Stimulated activated CD4-positive, alpha-beta T cell treated with anti-CD3 and anti-CD28 coated beads, TNF-alpha, amount 100 ng/mL, for 4 hours (primary cell): ENCODE results near the gene KLHL18.
A peak's percentile ranks its signal among the peaks of the same experiment; 100 is the strongest.
"Not testable (repeated sequence)": the region's sequence is repeated elsewhere in the genome, so short reads cannot be mapped to it uniquely, and the experiment has no call there.

Experiments used
- DNase-seq, 3 experiments: peaks; one replicate each; pipeline ENCODE4 v3.0.0-alpha.2; 2020; ENCODE audit warnings: low read depth in 3 of 3

KLHL18 gene

DNA sequence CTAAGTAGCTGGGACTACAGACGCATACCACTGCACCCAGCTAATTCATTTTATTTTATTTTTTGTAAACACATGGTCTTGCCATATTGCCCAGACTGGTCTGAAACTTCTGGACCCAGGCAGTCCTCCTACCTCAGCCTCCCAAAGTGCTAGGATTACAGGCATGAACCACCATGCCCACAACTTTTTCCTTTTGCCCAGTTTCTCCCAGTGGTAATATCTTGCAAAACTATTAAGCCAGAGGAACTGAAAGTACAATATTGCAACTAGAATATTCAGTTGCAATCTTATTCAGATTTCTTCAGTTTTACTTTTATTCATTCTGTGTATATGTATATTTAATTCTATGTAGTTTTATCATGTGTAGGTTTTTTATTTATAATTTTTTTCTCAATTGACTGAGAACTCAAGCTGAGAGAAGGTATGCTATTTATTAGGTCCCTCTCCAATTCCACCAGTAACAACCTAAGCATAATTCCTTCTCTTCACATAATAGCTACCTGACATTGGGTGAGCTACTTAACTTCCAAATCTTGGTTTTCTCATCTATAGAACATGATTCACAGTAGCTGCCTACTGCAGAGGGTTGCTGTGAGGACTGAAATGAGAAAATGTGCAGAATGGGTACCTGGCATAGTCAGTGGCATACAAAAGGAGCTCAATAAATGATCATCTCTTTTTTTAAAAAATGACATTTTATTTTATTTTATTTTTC, 30.8 kb downstream of the KLHL18 start:
- DNase-seq, result no peak

DNA sequence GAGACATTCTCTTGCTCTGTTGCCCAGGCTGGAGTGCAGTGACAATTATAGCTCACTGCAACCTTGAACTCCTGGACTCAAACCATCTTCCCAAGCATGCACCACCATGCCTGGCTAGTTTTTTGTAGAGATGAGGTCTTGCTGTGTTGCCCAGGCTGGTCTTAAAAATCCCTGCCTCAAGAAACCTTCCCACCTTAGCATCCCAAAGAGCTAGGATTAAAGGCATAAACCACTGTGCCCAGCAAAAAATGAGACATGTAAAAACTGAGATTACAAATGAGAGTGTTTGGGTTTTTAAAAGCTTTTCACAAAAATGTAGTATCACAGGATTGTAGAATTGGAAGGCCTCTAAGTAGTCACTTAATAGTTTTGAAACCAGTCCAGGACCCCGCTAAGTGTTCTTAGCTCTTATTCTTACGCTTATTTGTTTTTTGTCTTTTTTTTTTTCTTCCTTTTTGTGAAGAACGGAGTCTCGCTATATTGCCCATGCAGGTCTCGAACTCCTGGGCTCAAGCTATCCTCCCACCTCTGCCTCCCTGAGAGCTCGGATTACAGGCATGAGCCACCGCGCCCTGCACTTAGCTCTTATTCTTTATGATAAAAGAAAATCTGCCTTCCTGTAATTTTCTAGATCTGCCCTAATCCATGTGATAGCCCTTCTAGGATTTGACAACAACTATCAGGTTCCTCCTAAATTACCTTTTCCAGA, 31.5 kb downstream of the KLHL18 start:
- no peak for DNase-seq

DNA sequence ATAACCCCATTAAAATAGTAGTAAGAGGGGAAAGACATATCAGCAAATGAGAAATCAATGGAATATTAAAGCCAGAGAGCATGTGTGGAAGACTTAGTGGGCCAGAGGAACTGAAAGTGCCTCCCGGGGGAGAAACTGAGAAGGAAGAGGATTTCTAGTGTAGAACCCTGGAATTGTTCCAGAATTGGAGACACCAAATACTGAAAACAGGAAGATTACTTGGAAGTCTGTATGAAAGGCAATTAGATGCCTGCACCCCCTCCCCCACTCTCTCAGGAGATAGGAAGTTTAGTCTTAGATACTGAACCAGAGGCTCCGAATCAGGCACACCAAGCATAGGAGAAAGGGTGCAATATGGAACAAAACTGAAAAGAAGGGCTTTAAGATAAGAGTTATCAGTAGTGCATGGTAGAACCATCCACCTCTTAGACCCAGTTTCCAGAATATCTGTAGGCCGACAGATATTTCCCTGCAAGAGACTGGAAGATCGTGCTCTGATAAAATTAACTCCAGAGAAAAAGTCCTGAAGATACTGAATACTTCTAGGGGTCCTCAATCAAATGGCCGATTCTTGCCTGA, 32.4 kb downstream of the KLHL18 start:
- DNase-seq, result no peak

DNA sequence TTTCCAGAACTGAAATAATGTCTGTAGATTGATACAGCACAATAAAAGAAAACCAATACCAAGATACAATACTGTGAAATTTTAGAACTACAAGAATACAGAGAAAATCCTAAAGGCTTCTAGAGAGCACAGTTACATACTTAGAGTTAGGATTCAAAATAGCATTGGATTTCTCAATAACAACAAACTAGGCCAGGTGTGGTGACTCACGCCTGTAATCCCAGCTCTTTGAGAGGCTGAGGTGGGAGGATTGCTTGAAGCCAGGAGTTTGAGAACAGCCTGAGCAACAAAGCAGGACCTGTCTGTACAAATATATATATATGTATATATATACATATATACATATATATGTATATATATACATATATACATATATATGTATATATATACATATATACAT, 33.4 kb downstream of the KLHL18 start:
- DNase-seq, result not testable (repeated sequence)

DNA sequence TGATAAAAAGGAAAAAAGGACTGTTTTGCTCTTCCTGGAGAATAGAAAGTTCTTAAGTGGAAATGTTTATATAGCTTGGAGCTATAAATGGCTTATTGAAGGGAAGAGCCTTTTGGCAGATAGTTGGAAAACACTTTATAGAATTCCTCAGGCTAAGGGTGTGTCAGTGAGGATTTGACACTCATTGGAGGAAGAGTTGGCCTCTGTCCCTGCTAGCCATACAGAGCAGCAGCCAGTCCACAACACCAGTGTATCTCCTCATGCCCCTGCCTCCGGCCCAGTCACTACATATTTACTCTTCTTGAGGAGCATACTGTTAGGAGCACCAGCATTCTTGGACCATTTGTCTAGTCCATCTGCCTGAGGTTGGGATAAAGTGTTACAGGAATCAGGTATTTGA, 36.2 kb downstream of the KLHL18 start:
- DNase-seq, result no peak

DNA sequence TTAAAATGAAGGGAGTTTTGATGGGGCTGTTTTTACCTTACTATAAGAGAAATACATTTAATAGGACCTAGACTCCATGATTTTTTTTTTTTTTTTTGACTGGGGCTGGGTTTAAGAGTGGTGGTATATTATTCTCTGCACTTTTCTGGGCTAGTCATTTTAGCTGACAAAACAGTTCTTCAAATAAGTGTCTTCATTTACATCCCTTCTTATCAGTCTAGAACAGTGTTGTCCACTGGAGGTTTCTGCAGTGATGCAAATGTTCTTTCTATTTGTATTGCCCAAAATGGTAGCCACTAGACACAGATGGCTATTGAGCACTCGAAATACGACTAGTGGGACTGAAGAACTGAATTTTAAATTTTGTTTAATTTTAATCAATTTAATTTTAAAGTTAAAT, 37.2 kb downstream of the KLHL18 start:
- DNase-seq, result no peak

DNA sequence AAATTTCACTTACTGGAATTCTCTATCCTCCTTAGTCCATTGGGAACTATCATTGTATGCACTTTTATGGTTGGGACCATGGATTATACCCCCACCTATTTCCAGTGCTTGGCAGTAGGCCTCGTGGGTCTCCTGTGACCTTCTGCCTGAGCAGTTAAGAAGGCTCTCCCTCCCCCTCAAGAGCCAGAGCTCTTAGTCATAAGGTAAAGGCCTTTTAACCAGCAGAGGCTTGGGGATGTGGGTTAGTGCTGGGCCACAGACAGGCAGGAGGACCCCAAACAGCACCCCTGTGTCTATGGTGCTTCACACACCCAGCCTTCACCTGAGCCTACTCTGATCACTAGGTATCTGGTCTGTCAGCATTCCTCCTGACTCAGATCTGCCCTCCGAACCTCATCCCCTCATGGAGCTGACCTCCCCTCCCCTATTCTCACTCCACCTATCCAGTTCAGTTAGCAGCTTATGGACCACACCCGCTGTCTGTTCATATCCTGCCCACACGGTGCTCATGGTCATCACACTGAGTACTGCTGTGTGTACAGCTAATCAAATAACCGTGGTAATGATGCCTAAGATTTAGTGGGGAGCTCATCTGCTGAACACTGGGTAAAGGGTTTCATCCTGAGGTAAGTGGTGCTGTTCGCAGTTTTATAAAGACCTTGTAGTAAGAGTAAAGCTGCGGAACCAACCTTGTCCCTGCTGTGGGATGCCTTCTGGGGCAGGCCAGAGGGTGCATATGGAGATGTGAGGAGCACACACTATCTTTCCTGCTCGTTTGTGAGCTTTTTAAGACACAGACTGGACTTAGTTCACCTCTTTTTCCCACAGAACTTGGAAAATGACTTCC, 40.9 kb downstream of the KLHL18 start:
- DNase-seq, result no peak

DNA sequence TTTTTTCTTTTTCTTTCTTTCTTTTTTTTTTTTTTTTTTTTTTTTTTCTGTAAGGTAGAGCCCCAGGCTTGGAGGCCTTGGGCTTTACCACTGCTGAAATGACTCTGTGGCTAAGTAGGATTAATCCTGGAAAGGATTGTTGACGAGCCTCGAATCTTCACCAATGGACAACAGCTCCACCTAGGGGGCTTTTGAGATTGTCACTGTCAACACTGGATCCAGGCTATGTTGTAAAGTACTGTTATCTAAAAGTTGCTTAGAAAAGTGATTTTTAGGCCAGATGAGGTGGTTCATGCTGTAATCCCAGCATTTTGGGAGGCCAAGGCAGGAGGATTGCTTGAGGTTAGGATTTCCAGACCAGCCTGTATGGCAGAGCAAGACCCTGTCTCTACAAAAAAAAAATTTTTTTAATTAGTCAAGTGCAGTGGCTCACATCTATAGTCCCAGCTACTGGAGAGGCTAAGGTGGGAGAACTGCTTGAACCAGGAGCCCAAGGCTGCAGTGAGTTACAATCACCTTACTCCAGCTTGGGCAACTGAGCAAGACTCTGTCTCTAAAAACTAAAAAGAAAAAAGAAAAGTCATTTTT, 41.6 kb downstream of the KLHL18 start:
- DNase-seq, result peak in 2 of 3 experiments; percentile 8 to 17

DNA sequence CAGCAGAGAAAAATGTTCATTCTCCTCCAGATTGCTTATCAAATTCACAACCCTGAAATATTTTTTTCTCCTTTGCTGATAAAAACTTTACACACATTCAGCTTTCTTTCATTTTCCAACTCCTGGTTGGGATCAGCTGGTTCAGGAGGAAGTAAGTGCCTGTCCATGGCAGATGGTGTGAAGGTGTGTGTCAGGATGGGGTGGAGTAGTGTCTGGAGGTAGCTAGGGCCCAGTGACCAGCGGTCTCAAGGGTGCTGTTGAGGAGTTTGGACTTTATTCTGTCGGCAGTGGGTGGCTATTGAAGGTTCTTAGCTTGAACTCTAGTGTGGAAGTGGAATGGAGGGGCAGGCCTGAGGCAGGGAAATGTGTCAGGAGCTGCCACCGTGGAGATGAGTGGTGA, 51.2 kb downstream of the KLHL18 start:
- no peak for DNase-seq

DNA sequence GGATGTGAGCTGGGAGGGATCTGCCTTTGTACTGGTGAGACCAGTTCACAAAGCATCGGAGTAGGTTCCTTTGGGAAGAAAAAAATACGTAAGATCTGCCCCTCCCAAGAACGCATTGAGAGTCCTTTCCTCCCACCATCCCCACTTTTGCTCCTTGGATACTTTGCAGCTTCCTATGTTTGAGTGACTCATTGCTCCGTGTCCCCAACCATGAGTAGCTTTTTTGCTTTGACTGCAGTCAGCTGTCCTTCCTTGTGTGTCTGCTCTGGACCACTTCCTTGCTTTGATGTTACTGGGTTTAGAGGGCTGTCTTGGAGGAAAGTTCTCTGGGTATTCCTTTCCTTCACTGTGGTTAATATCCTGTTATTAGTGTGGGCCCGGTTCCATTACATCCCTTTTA, 54.9 kb downstream of the KLHL18 start:
- no peak for DNase-seq

DNA sequence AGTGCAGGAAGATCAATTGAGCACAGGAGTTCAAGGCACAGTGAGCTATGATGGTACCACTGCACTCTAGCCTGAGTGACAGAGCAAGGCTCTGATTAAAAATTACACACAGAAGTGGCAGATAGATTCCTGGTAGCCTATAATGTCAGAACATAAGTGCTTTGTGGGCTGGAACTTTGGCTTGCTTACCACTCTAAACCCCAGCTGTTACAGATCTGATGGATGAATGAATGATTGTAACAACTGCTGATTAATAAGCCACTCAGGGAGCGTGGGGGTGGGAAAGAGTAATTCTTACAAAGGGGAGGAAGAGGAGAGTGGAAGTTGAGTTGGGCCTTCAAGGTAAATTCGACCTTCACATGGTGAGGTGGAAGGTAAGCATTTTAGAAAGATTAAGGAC, 57.2 kb downstream of the KLHL18 start:
- DNase-seq, result no peak

DNA sequence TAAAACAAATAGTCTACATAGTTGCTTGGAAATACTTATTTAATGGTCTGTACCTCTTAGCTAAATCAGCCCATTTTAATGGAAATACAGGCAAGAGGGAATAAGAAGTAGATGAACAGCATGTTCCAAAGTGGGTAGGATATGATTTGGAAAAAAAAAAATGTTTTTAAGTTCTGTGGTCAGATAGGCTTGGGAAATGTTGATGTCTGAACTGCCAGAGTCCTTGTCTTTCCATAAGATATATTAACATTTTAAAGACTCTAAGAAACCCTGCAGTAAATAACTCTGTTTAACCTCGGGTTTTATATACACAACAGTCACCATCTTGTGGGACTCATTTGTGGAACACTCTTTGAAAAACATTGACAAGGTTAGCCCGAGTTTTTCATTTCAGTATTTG, 58.1 kb downstream of the KLHL18 start:
- DNase-seq, result no peak

DNA sequence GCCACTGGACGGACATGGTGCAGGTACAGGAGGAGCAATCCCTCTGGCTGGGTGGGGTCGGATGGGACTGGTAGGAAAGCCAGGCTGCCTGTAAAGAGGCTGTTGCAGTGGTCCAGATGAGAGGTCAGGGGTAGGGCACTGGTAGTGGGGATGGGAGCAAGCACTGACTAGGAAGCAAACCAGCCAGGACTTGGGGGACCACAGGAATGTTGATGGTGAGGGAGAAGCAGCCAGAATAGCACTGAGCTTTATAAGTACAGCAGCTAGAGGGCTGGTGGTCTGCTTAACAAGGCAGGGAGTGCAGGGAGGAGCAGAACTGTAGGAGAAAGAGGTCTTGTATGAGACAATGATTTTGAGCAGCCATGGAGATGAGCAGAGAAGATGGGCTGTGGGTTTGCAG, 59.4 kb downstream of the KLHL18 start:
- no peak for DNase-seq

DNA sequence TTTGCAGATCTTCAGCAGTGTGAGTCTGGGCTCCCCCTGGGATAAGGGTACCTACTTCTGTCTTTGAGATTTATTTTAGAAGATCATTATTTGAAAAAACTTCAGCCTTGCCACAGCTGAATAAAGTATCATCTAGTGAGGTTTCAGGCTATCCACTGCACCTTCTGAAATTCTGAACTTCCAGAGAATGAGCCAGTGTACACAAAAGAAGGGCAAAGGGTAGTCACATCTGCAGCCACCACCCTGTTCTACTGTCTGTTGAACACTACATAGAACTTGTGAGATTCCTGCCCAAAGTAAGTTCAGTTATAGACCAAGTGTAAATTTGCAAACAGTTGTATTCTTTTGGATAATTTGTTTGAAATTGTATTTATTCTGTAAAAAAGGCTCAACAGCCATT, 60.1 kb downstream of the KLHL18 start:
- no peak for DNase-seq

DNA sequence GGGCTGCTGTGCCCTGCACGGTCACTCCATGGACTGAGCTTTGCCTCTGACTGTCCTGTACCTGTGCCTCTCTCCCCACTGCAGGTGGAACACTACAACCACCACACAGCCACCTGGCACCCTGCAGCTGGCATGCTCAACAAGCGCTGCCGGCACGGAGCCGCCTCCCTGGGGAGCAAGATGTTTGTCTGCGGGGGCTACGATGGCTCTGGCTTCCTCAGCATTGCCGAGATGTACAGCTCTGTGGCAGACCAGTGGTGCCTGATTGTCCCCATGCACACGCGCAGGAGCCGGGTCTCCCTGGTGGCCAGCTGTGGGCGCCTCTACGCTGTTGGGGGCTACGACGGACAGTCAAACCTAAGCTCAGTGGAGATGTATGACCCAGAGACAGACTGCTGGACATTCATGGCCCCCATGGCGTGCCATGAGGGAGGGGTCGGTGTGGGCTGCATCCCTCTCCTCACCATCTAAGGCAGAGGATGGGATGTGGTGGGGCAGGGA, 60.8 kb downstream of the KLHL18 start:
- no peak for DNase-seq

DNA sequence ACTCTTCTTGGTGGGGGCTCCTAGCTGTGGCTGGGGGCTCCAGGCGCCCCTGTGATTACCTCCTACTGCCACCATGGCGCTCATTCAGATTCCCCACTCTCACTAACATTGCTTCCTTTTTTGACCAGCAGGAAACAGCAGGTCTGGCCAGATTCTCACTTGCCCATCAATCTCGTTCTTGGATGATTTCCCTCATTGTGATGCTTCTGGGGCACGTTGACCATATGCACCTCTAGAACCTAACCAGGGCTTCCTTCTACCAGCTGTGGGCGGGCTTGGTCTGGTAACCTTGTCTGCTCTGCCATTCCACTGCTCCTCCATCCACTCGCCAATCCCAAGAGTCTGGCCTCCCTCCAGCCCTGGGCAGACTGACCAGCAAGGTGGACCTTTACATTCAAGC, 62.2 kb downstream of the KLHL18 start:
- no peak for DNase-seq

DNA sequence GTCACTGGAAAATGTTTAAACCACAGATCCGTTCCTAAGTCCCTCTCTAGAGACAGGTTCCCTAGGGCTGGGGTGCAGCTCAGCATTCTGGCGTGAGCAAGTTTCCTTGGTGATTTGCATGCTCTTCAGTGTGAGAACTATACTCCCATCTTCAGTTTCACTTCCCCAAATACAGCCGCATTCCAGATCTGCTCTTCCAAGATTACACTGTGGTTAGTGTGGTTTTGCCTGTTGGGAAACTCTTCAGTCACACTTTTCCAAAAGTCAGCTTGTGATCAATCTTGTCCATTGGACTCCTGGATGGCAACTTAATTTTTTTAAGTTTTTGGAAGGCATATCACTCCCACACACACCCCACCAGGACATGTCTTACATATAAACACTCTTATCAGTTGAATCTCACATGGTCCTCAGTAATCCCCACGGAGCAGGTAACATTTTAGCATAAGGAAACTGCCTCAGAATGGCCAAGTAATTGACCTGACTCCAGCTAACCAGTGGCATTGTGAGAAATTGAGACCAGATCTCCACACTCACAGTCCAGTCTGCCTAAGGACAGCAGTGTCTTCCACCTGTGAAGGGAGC, 64.6 kb downstream of the KLHL18 start:
- DNase-seq, result no peak

DNA sequence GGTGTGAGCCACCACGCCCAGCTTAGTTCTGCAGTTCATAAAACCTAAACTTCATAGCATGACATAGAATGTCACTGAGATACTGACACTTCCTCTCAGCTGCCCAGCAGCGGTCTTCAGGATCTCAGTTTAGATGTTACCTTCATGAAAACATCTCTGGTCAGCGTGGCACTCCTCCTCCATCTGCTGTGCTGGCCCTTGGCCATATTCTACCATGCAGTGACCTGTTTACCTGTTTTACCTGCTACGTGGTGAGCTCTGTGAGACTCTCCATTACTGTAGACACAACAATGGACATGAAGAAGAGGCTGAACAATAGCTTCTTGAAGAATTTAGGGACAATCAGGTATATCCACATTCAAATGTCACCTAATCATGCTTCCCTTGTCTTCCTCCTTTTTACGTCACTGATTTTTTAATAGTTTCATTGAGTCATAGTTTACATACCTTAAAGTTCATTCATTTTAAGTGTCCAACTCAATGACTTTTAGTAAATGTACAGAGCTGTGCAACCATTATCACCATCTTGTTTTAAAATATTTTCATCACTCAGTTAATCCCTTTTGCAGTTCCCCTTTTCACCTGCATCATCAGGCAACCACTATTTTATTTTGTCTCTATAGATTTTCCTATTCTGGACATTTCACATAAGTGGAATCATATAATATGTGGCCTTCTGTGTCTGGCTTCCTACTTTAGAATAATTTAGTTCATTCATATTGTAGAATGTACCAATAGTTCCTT, 65.8 kb downstream of the KLHL18 start:
- DNase-seq, result no peak

DNA sequence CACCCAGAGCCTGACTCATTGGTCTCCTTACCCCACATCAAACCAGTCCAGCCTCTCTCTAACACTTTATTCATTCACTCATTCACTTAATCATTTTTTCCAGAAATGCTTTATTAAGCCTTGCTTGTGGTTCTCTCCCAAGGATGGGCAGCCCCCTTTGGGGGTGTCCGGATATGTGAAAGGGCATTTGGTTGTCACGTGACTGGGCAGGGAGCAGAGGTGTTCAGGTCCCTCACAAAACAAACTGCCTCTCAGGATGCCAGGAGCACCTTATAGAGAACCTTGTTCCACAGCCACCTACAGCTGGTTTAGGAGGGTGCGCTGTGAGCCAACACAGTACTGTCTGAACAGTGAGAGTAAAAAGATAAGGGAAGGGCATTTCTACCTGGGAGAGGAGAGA, 72.3 kb downstream of the KLHL18 start:
- DNase-seq, result no peak

DNA sequence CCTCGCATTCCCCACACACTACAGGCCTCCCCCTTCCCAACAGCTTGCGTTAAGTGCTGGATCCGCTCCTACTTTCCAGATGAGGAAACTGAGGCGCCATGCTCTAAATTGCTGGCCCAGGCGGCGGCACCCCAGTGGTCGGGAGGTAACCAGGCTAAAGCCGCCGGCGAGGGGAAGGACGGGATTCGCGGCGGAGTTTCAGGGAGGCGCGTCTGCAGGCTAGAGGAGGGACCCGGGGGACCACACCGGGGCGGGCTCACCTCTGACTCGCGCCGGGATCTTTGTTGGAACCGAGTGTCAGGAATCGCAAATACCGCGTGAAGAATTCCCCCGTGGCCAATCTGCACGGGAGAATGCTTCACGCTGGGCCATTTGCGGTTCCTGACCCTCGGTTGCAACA, 73.5 kb downstream of the KLHL18 start:
- no peak for DNase-seq

DNA sequence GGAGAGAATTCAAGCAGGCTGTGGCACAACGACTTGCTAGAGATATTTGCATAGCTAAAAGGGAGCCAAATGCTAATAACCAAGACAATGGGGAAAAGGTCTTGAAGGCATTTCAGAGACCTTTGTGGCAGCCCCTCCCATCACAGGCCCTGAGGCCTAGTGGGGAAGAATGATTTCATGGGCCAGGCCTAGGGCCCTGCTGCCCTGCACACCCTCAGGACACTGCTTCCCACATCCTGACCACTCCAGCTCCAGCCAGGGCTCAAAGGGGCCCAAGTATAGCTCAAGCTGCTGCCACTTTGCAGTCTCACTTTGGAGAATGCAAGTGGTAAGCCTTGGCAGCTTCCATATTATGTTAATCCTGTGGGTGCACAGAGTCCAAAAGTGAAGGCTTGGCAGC, 76.6 kb downstream of the KLHL18 start:
- no peak for DNase-seq
